IPS-18c (cell line): ENCODE measurements around the gene STEAP3.

Experiments used
- H3K4me3 ChIP-seq: 2 replicates; pipeline ENCODE4 v1.7.0; 2013; ENCODE audit warnings: low read depth, mild to moderate bottlenecking, low read length, moderate library complexity; ENCODE audit not compliant: insufficient read depth
- H3K9me3 ChIP-seq: one replicate; pipeline ENCODE4 v1.6.1; 2013; ENCODE audit warnings: mild to moderate bottlenecking, low read length, moderate library complexity; ENCODE audit not compliant: control insufficient read depth, insufficient read depth

STEAP3 gene

DNA sequence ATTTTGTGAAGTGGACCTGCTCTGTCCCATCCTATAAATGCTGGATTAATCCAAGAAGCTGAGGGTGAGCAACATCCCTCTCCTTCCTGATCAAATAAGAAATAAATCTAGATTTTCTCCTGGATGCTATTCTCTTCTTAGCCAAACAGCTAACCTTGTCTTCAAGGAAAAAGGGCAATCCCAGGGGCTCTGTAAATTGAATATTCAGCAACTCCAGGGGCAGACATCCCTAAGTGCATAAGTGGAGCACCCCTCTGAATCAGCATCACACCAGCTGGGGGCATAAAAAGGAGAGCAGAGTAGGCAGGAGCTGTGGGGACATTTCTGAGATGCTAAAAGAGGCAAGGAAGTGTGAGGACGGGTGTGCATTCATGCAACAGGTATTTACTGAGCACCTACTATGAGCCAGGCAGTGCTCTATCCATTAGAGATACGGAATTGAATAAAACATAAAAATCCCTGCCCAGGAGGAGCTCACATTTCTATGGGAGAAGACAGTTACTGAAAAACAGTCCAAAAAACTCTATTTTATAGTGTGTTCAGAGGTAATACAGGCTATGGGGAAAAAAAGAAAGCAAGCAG is 2.8 kb upstream of the STEAP3 start:
- Histone ChIP-seq H3K4me3 (no peak overlapping the region), H3K9me3 (peaks cover 2% of the 10 kb centered on the region)

DNA sequence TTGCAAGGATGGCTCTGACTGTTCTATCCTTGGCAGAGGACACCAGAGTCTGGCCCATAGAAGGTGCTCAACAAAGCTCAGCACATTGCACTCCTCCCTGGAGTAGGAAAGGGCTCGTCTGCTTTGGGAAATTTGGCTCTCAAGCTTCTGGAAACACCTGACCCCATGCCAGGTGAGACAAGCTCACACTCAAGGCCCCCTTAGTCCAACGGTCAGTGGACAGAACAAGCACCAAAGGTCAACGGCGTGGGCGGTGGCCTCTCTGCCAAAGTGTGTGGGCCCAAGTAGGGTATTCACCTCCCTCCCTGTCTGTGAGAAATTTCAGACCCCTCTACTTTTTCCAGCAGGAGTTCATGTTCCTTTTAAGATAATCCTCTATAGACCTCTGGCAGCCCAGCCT is 2.0 kb upstream of the STEAP3 start:
- H3K4me3 ChIP-seq = no peak overlapping the region

DNA sequence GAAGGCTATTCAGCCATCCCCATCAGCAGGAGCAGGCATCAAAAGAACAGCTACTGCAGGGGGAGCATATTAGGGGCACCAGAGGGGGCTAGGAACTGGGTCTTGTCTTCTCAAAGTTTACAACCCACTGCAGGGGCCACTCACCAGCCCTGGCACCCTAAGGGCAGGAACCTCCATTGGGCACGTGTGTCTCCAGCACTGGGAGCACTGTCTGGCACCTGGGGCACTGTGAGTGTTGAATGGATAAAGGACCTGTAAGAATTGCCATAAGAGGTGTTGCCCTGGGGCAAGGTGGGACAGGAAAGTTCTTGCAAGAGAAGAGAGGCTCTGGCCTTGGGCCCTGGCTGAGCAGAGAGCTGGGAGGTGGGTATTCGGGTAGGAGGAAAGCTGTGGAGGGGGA is 1.4 kb upstream of the STEAP3 start:
- Histone ChIP-seq H3K9me3 (no peaks in the 10 kb centered on the region), H3K4me3 (no peak overlapping the region)

More for the DNA sequence above, 2.0 kb upstream of the STEAP3 start:
- peaks cover 2% of the 10 kb centered on the region for H3K9me3 ChIP-seq

DNA sequence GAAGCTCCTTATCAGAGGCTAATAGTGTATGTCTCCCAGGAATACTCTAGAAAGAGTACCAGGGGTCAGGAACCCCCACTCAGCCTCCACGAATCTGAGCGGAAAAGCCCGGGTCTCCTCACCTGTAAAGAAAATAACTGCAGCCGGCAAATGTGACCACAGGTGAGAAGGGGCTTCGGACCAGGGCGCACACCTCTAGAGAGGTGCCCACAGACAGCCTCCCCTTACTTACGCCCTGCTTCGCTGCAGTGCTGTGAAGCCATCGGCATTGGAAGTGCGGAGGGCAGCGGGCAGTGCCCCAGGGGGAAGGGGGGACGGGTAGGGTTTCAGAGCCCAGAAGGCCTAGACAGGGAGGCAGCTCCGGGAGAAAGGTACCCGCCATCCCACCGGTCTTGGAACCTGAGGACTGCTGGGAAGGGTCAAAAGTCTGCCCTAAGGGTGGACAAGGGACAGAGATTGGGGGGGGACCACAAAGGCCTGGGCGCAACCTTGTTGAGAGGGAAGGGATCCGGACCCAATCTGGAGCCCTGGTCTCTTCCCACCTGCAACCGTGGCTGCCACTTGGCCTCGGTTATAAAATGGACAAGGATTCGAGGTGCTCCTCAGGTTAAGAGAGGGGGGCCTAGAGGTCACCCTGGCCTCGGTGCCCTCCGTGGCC is 642 bp upstream of the STEAP3 start:
- H3K9me3 ChIP-seq = no peaks in the 10 kb centered on the region
- H3K4me3 ChIP-seq = peak overlapping the region; percentile 68

DNA sequence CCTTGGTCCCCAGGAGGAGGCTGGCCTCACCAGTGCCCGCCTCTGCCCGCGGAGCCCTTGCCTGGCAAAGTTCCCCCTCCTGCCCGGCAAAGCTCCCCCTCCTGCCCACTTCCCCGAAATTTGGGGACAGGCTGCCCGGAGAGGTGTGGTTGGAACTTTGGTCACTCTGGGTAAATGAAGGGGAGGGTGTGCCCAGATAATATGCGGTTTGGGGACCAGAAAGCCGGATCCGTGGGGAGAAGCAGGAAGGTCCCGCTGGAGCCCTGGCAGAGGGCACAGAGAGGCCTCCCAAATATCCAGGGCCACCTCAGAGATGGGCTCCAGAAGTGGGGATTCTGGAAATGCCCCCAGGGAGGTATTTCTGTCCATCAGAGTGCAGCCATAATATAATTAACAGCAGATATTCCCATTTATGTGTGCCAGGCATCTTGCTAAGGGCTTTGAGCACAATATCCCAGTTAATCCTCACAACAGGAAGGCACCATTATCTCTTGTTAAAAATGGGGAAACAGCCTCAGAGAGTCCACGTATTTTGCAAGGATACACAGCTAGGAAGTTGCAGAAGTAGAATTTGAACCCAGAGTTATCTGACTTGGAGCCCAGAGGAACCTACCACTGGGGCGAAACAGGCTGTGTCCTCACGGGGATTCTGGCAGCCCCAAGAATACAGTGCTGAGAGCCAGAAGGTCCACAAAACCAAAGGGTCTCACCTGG is 914 bp downstream of the STEAP3 start:
- peak overlapping the region; percentile 68 for H3K4me3 ChIP-seq
- no peaks in the 10 kb centered on the region for H3K9me3 ChIP-seq

DNA sequence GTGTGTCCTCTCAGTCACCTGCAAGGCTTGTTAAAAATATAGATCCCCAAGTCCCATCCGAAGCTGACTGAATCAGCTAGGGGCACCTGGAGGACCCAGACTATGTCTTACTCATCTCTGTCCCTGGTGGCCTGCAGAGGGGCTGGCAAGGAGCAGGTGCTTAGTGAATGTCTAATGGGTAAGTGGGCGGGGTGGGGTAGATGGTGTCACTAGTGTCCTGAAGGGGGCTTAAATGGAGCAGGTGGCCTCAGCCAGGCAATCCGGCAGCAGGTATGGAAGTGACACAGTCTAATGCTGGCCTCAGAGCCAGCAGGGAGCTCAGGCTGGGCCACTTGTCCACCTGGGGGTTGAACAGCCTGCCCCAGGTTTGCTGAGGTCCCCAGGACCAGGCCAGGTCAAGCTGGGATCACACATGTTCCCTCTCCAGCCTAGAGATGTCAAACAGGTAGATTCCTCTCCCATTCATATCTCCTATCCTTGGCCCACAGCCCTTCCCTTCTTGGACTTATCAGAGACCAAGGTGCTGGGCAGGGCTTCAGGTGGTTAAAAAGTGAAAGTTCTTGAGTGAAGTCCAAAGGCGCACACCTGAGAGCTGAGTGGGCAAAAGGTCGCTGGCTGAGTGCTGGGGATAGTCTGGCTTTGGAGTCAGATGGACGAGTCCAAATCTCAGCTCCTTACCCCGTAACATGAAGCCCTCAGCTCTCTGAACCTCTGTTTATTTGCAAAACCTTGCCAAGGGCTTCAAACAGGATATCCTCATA is 1.7 kb downstream of the STEAP3 start:
- H3K9me3 ChIP-seq = no peaks in the 10 kb centered on the region
- no peak overlapping the region for H3K4me3 ChIP-seq

DNA sequence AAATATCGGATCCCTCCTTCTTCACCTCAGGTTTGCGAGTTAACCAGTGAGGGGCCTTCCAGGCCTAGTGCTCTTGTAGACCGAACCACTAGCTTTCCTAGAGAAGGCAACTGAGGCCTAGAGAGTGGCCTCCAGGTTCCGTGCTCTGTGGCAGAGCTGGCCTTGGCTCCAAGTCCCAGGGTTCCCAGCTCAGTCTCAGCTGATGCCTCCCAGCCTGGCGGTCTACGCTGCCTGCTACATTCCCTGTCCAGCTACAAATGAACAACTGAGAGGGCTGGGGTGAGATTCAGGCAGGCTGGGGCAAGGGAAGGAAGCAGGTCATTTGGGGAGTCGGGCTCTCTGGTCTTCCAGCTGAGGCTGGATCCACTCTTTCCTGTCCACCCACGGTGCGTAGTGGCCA is 2.3 kb downstream of the STEAP3 start:
- no peak overlapping the region for H3K4me3 ChIP-seq
- H3K9me3 ChIP-seq = no peaks in the 10 kb centered on the region

DNA sequence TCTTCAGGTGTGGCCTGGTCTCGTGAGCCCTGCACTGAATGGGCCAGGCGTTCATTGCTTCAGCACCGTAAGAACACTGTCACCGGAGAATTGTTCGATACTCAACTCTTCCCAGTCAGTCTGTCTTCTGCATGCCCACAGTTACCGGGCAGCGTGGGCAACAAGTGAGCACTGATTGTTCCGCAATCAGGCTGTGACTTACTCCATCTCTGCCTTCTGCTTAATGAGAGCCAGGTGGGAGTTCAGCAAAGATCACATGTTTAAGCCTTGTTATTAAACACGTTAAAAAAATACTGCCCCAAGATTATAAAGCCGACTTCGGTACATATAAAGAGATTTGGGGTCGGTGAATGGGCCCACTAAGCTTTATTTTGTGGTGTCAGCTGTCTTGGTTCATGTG is 3.7 kb downstream of the STEAP3 start:
- H3K4me3 ChIP-seq = no peak overlapping the region

DNA sequence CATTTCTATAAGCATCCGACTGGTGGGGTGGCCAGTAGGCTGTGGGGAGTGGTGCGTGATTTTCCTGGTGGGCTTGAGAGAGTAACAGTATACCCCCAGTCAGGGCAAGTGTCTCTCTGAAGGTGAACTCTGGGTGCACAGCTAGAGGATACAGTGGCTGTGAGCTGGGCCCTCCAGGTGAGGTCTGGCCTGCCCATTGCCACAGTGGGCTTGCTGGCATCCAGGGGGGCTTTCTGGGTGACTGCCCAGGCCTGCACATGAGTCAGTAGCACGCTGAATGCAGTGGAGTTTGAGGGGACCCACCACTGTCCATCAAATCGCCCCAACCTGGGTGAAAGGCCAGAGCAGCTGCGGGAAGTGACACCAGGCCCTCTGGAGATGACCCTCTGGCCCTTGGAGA is 4.5 kb downstream of the STEAP3 start:
- H3K9me3 ChIP-seq = no peaks in the 10 kb centered on the region
- no peak overlapping the region for H3K4me3 ChIP-seq

More for the DNA sequence above, 3.7 kb downstream of the STEAP3 start:
- H3K9me3 ChIP-seq = no peaks in the 10 kb centered on the region

DNA sequence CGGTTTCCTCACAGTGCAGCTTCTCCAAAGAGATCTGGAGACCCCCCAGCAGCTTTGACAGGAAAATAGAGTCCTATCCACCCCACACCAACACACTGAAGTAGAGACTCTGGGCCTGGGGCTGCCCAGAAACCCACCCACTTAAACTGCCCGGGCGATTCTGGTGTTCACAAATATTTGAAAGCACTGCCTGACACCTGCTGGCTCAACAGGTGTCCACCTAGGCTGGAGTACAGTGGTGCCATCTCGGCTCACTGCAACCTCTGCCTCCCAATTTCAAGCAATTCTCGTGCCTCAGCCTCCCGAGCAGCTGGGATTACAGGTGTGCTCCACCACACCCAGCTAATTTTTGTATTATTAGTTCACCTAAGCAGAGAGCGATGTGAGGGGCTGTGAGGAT is 5.3 kb downstream of the STEAP3 start:
- H3K9me3 ChIP-seq = no peaks in the 10 kb centered on the region
- H3K4me3 ChIP-seq = no peak overlapping the region

DNA sequence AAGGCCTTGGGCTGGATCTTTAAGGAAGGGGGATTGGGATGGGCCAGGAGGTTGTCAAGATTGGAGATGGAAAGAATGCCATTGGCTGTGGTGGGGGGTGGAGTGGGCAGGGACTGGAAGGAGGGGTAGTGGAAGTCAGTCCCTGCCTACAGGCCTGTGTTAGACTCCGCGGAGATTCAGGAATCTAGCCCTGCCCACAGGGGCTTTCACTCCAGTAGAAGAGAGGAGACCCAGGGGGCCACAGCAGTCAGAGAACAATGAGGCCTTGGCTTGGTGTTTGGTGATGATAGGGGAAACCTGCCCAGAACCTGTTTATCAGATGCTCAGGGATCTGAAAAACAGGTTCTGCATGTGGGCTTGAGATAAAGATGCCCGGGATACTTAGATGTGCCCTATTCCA is 6.1 kb downstream of the STEAP3 start:
- Histone ChIP-seq H3K9me3 (no peaks in the 10 kb centered on the region), H3K4me3 (no peak overlapping the region)

DNA sequence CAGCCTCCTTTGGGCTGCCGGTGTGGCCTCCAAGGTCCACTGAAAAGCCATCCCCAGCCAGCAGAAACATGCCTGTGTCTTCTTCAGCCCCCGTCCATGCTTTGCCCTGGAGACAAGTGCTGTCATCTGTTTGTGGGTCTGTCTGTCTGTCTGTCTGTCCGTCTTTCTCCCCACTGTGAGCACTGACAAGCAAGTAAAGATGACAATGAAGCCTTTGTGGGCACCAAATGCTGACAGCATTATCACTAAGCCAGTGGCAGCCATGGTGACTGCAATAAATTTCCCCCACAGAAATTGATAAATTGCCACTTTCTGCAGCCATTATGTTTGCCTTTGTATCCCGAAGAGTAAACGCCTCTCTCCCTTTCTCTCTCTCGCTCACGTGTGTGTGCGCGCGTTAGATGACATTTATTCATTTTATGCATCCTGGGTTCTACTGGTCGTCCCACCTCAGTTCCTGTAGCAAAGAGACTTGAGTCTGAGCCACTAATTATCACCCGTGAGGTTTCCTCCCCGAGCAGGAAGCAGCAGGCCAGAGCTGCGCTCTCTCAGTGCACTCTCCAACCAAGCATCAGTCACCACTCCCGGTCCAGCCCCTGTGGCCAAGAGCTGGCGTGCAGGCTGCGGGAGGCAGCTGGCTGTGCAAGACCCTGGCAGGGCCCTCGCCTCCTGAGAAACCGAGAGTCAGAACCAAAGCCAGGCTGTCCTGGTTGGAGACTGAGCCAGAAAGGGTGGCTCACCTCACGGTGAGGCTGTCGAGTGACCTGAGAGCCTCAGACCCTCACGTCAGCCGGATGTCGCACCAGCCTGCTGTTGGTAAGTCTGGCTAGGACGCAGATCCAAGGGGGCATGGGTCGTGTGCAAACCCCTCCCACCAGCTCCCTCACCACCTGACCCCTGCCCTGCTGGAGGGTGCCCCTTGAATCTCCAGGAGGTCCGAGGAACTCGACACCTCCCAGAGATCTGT is 6.9 kb downstream of the STEAP3 start:
- H3K4me3 ChIP-seq = no peak overlapping the region
- H3K9me3 ChIP-seq = no peaks in the 10 kb centered on the region

DNA sequence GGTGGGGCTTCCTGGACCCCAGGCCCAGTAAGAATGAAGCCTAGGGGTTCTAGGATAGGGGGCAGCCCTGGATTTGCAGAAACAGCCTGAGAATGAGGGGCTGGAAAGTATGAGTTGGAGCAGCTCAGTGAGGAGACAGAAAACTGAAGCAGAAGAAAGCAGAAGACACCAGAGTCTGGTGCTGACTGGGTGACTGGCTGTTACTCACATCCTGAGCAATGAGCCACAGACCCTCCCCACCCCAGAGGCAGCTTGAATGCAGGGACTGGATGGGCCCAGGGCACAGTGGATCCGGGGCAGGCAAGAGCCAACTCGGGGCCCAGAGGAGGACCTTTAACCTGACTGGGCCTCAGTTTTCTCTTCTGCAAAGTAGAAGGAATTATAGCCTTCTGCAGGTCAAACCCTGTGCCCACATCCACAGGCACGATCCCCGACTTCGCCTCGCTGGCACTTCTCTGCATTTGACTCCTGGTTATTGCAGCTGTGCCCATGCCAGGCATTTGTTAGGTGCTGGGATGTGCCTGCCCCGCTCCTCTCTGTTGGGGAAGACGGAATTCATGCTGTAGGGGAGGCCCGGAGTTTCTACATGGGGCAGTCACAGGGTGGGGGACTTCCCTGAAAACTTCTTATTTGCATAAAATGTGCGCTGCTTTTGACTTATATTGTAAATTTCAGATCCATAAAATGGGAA is 8.5 kb downstream of the STEAP3 start:
- H3K4me3 ChIP-seq = no peak overlapping the region

DNA sequence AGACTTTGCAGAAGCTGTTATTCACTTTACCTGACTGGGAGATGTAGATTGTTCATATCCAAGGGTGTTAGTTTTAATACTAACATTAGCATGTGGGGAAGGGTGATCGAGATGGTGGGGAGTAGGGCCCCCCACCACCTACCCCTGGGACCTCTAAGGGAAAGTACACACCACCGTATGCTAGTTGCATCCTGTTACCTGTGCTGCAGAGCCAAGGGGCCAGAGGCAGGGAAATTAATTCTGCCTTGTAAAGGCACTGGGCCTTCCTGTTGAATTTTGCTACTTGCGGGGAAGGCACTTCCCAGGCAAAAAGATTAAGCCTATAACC is 9.0 kb downstream of the STEAP3 start:
- no peaks in the 10 kb centered on the region for H3K9me3 ChIP-seq
- H3K4me3 ChIP-seq = no peak overlapping the region

More for the DNA sequence above, 8.5 kb downstream of the STEAP3 start:
- H3K9me3 ChIP-seq = no peaks in the 10 kb centered on the region

DNA sequence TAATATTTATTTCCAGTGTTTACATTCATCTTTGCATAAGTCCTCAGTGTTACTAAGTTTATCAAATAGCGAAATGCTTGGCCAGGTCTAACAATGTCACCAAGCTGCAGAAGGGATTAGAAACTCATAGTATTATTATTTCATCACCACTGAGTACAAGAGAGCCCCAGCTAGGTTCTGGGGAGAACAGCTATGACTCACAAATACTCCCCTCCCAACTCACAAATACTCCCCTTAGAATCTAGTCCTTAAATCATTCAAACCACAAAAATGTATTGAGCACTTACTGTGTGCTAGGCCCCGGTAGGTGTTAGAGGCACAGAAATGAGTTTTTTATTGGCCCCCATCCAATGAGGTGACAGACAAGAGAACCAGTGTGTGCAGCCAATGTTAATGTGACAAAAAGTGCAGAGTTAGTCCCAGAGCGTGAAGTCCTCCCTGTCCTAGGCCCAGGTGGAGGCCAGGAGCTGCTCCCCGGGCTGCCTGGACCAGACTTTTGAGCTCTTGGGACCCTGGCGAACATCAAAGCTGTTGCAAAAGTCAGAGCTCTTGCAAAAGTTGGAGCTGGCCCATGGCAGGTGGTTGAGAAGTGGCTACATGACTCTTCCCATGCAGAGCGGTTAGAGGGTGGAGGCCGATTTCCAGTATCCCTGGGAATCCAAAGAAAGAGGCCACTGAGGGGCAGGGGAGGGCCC is 9.8 kb downstream of the STEAP3 start:
- Histone ChIP-seq H3K4me3 (no peak overlapping the region), H3K9me3 (no peaks in the 10 kb centered on the region)
